Brain microvascular endothelial cell (primary cell): Measurements from ENCODE around the gene DHX30.

Source experiments
- DNase-seq: peaks from one replicate; pipeline ENCODE4 v3.0.0-alpha.2; 2020
- H3K27ac ChIP-seq: fragments of 250-450 bp; sonication (Bioruptor Pico); 2 replicates; pipeline ENCODE4 v1.5.1; 2020; ENCODE audit warnings: mild to moderate bottlenecking, moderate library complexity
- H3K27me3 ChIP-seq: fragments of 250-450 bp; sonication (Bioruptor Pico); replicated peaks from 2 replicates; pipeline ENCODE4 v1.5.1; 2020; ENCODE audit warnings: mild to moderate bottlenecking
- H3K36me3 ChIP-seq: fragments of 250-450 bp; sonication (Bioruptor Pico); replicated peaks from 2 replicates; pipeline ENCODE4 v1.5.1; 2020; ENCODE audit warnings: mild to moderate bottlenecking
- H3K4me3 ChIP-seq: 2 replicates; pipeline ENCODE4 v1.5.1; 2011; ENCODE audit warnings: low read depth, mild to moderate bottlenecking, control low read depth, low read length, moderate library complexity
- in situ Hi-C: cut with HindIII; loops from 2 replicates; pipeline ENCODE4 v1.10.0; 2017; ENCODE audit warnings: low sequenced_read_pairs, low pct_ligation_motif_present
- TF ChIP-seq, protein P1 (sequence below): IDR thresholded peaks from 2 replicates; pipeline ENCODE4 v1.5.1; 2011; ENCODE audit warnings: low read depth, mild to moderate bottlenecking, moderate library complexity, low read length, control low read depth, inconsistent platforms; ENCODE audit errors: missing control alignments

The DHX30 gene

DNA sequence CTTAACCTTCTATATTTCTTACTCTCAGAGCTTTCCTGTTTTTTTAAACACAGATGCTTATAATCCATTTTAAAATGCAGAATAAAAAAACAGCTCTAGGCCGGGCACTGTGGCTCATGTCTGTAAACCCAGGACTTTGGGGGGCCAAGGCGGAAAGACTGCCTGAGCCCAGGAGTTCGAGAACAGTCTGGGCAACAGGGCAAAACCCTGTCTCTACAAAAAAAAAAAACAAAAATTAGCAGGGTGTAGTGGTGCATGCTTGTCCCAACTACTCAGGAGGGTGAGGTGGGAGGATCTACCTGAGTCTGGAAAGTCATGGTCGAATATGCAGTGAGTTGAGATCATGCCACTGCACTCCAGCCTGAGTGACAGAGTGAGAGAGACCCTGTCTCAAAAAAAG lies 36.8 kb upstream of the DHX30 start:
- Histone ChIP-seq H3K36me3 (peaks cover 16% of the 10 kb centered on the region), H3K27ac (no peak overlapping the region), H3K4me3 (no peak overlapping the region), H3K27me3 (no peaks in the 10 kb centered on the region)
- no peak for DNase-seq
- in situ Hi-C loops = no loop called here
- TF ChIP-seq, protein P1, sequence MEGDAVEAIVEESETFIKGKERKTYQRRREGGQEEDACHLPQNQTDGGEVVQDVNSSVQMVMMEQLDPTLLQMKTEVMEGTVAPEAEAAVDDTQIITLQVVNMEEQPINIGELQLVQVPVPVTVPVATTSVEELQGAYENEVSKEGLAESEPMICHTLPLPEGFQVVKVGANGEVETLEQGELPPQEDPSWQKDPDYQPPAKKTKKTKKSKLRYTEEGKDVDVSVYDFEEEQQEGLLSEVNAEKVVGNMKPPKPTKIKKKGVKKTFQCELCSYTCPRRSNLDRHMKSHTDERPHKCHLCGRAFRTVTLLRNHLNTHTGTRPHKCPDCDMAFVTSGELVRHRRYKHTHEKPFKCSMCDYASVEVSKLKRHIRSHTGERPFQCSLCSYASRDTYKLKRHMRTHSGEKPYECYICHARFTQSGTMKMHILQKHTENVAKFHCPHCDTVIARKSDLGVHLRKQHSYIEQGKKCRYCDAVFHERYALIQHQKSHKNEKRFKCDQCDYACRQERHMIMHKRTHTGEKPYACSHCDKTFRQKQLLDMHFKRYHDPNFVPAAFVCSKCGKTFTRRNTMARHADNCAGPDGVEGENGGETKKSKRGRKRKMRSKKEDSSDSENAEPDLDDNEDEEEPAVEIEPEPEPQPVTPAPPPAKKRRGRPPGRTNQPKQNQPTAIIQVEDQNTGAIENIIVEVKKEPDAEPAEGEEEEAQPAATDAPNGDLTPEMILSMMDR = no peak

DNA sequence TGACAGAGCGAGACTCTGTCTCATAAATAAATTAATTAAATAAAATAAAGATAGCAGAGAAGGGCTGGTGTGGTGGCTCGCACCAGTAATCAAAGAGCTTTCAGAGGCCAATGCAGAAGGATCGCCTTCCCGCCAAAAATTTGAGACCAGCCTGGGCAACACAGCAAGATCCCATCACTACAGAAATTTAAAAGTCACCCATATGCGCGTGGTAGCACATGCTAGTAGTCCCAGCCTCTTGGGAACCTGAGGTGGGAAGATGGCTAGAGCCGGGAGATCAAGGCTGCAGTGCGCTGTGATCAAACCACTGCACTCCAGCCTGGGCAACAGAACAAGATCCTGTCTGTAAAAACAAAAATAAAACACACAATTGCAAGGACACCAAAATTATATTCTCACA lies 30.9 kb upstream of the DHX30 start:
- TF ChIP-seq, protein P1 = no peak
- in situ Hi-C loops = no loop called here

DNA sequence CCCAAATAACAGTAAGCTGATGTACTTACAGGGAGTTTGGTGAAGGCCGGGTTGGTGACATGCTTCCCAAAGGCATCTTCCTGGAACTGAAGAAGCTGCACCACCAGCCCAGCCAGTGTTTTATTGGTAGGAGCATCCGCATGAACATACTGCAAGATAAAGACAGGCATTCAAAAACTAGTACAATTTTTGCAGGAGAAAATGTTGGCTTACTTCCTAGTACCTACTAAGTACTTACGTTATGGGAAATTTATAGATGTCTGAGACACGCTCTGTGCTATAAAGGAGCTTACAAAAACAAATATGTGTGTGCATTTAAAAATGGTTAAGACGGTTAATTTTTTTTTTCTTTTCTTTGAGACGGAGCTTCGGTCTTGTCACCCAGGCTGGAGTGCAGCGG lies 30.1 kb upstream of the DHX30 start:
- H3K4me3 ChIP-seq = no peak overlapping the region
- in situ Hi-C loops = no loop called here
- no peaks in the 10 kb centered on the region for H3K27me3 ChIP-seq
- TF ChIP-seq, protein P1 = no peak
- peaks cover 17% of the 10 kb centered on the region for H3K36me3 ChIP-seq
- no peak overlapping the region for H3K27ac ChIP-seq
- no peak for DNase-seq

More for the DNA sequence above, 30.9 kb upstream of the DHX30 start:
- DNase-seq = no peak
- Histone ChIP-seq H3K4me3 (no peak overlapping the region), H3K27ac (no peak overlapping the region), H3K36me3 (peaks cover 17% of the 10 kb centered on the region), H3K27me3 (no peaks in the 10 kb centered on the region)

GRCh38 chr3:47778746-47779145 lies 24.2 kb upstream of the DHX30 start:
- in situ Hi-C loops = no loop called here
- H3K27me3 ChIP-seq = no peaks in the 10 kb centered on the region

DNA sequence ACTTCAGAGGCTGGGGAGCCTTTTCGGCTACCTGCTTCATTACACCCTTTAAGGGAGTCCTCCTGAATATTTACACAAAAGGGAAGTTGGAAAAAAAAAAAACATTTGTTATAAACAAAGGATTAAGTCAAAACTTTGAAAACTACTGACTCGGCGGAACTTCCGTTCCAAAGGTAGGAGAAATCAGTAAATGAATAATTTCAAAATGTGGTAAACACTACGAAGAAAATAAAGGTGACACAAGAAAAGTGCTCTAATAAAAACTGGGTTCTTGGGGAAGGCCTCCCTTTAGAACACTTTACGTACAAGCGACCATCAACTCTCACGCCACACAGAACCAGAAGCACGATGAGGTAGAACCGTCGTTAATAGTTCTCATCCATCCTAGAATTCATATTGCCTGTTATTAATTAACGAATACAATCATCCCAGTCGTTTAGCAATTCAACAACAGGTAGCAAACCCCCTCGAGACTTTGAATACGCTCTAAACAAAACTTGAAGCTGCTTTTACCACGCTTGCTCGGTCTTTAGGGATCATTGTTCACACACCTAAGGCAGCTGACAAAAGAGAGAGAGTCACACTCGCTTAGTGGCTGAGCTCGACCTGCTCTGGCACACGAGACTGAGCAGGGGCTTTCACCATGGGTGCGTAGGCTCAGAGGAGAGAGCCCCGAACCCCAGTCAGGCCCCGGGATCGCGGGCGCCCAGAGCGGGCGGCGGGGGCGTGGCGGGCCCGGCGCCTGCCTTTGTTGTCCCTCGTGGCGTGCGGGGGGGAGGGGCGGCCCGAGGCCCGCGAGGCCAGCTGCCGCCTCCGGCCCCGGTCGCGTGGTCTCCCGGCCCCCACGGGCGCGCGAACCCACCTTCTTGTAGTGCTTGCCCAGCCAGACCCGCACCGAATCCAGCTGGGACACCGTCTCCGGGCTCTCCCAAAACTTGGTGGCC lies 21.9 kb upstream of the DHX30 start:
- H3K36me3 ChIP-seq = no peaks in the 10 kb centered on the region
- peak; percentile 16 for DNase-seq
- in situ Hi-C loops = no loop called here
- TF ChIP-seq, protein P1 = no peak
- no peaks in the 10 kb centered on the region for H3K27me3 ChIP-seq
- H3K4me3 ChIP-seq = peak overlapping the region; percentile 92
- peak overlapping the region; percentile 97 for H3K27ac ChIP-seq

More at GRCh38 chr3:47778746-47779145, 24.2 kb upstream of the DHX30 start:
- TF ChIP-seq, protein P1 = no peak
- DNase-seq = no peak
- Histone ChIP-seq H3K4me3 (no peak overlapping the region), H3K27ac (no peak overlapping the region), H3K36me3 (no peaks in the 10 kb centered on the region)
